Measurements from ENCODE around the gene C3orf20. TPM values are rescaled to one million over a fixed set of nuclear protein-coding genes. Genes with fewer than 3 reads are reported as not detected.

Gene C3orf20
- total and polyA plus RNA-seq, 2 experiments from 2014 or later, result not detected

- TF ChIP-seq ZNF462 (CRISPR knock-in tag; IDR thresholded peaks at IDR 0.05) (no peak), EZH2 (IDR thresholded peaks at IDR 0.05; ENCODE audit: low read depth, unreplicated experiment) (no peak), POLR2AphosphoS5 (IDR thresholded peaks at IDR 0.05; ENCODE audit: low read depth) (no peak), ETS1 (IDR thresholded peaks at IDR 0.05) (no peak)
Observed at GRCh38 chr3:14641346-14641745, 33.6 kb upstream of the C3orf20 start (continued).

- H3K36me3 Mint-ChIP-seq (ENCODE audit: low read depth), result no peaks in the 10 kb centered on the region
- TF ChIP-seq EZH2 (IDR thresholded peaks at IDR 0.05; ENCODE audit: low read depth, unreplicated experiment) (no peak), ZNF462 (CRISPR knock-in tag; IDR thresholded peaks at IDR 0.05) (no peak)
Observed at GRCh38 chr3:14645453-14645852, 29.5 kb upstream of the C3orf20 start.

More at GRCh38 chr3:14645453-14645852, 29.5 kb upstream of the C3orf20 start:
- Mint-ChIP-seq H3K4me1 (peaks cover 2% of the 10 kb centered on the region; the same call in 2 of the 3 replicates), H3K9me3 (no peaks in the 10 kb centered on the region), H3K27me3 (ENCODE audit: insufficient read depth, low read depth, poor library complexity) (peaks cover 2% of the 10 kb centered on the region), H3K4me3 (no peak overlapping the region), H3K27ac (no peak overlapping the region)
- Histone ChIP-seq H3K79me2 (replicated peaks; ENCODE audit: insufficient read depth) (no peaks in the 10 kb centered on the region), H2AFZ (no peak overlapping the region), H3K4me2 (no peak overlapping the region), H3K9me2 (ENCODE audit: insufficient read depth) (0 out of 2 replicates have a peak, but pooled peaks cover under 1% of the 10 kb centered on the region), H3K36me3 (ENCODE audit: insufficient read depth) (no peaks in the 10 kb centered on the region), H3K27ac (ENCODE audit: low read depth) (no peak overlapping the region), H3K27me3 (ENCODE audit: insufficient read depth) (peaks cover 4% of the 10 kb centered on the region; the same call in 1 of the 2 replicates), H4K20me1 (replicated peaks; ENCODE audit: insufficient read depth) (no peaks in the 10 kb centered on the region), H3K4me3 (no peak overlapping the region), H3K4me1 (ENCODE audit: insufficient read depth) (peaks cover under 1% of the 10 kb centered on the region; the same call in 1 of the 2 replicates), H3F3A (replicated peaks; ENCODE audit: low read depth) (no peaks in the 10 kb centered on the region)
- ATAC-seq, result no peak
- no peak for DNase-seq (ENCODE audit: low spot score)
